ENCODE results near the gene ABLIM2.
"Not testable (repeated sequence)": the region's sequence is repeated elsewhere in the genome, so short reads cannot be mapped to it uniquely, and the experiment has no call there.

Gene ABLIM2

GRCh38 chr4:7950301-7951092 is 208.1 kb downstream of the ABLIM2 start:
- no peak for DNase-seq

GRCh38 chr4:7949759-7950158 is 208.9 kb downstream of the ABLIM2 start:
- DNase-seq, result no peak

GRCh38 chr4:7947927-7948326 is 210.7 kb downstream of the ABLIM2 start:
- DNase-seq, result no peak

- no peak for DNase-seq
Observed at GRCh38 chr4:7945709-7946380, 212.8 kb downstream of the ABLIM2 start.

GRCh38 chr4:7944599-7945220 is 213.9 kb downstream of the ABLIM2 start:
- DNase-seq, result no peak

GRCh38 chr4:7943688-7944087 is 214.9 kb downstream of the ABLIM2 start:
- DNase-seq, result not testable (repeated sequence)

- DNase-seq, result no peak
Observed at GRCh38 chr4:7943211-7943610, 215.4 kb downstream of the ABLIM2 start.

- DNase-seq, result no peak
Observed at GRCh38 chr4:7941965-7942496, 216.6 kb downstream of the ABLIM2 start.

GRCh38 chr4:7941111-7941964 is 217.3 kb downstream of the ABLIM2 start:
- DNase-seq, result no peak

GRCh38 chr4:7939377-7940108 is 219.1 kb downstream of the ABLIM2 start, which contains the start of gene AFAP1:
AFAP1 (minus strand) TSS chr4:7939861; CDS start chr4:7872078, 67,783 bp downstream.
- peak; percentile 81 for DNase-seq

GRCh38 chr4:7938609-7939376 is 219.8 kb downstream of the ABLIM2 start:
- DNase-seq, result no peak

- no peak for DNase-seq
Observed at GRCh38 chr4:7938266-7938608, 220.4 kb downstream of the ABLIM2 start.

GRCh38 chr4:7937006-7937405 is 221.6 kb downstream of the ABLIM2 start:
- no peak for DNase-seq

GRCh38 chr4:7933651-7934510 is 224.7 kb downstream of the ABLIM2 start:
- no peak for DNase-seq

- no peak for DNase-seq
Observed at GRCh38 chr4:7932287-7932686, 226.3 kb downstream of the ABLIM2 start.

GRCh38 chr4:7929118-7929951 is 229.3 kb downstream of the ABLIM2 start:
- DNase-seq, result peak; percentile 10

- no peak for DNase-seq
Observed at GRCh38 chr4:7928711-7929110, 229.9 kb downstream of the ABLIM2 start.

- DNase-seq, result no peak
Observed at GRCh38 chr4:7926822-7927221, 231.8 kb downstream of the ABLIM2 start.

GRCh38 chr4:7924570-7924969 is 234.0 kb downstream of the ABLIM2 start:
- DNase-seq, result no peak

Data from NCI-H526 treated with DMSO at 0.1 percent for 48 hours (cell line).